Left ventricle myocardium inferior (tissue), 1 donor: Measurements from ENCODE around the gene SLC39A7. TPM values are rescaled to one million over a fixed set of nuclear protein-coding genes. Genes with fewer than 3 reads are reported as not detected.

Experiments
- DNase-seq: peaks from one replicate; pipeline ENCODE4 v3.0.0-alpha.2; 2020
- H3K27ac ChIP-seq: fragments of 200-600 bp; replicated peaks from 2 replicates; pipeline ENCODE4 v1.8.0; 2021
- H3K27me3 ChIP-seq: fragments of 200-600 bp; 2 replicates; pipeline ENCODE4 v1.8.0; 2021; ENCODE audit warnings: low read depth
- H3K36me3 ChIP-seq: fragments of 200-600 bp; 2 replicates; pipeline ENCODE4 v1.8.0; 2021
- H3K4me1 ChIP-seq: fragments of 200-600 bp; 2 replicates; pipeline ENCODE4 v1.8.0; 2021
- H3K4me3 ChIP-seq: fragments of 200-600 bp; 2 replicates; pipeline ENCODE4 v1.8.0; 2021; ENCODE audit warnings: mild to moderate bottlenecking, moderate library complexity
- H3K9me3 ChIP-seq: fragments of 200-600 bp; replicated peaks from 2 replicates; pipeline ENCODE4 v1.8.0; 2021
- CTCF ChIP-seq: fragments of 200-600 bp; IDR thresholded peaks from 2 replicates; pipeline ENCODE4 v1.8.0; 2021; ENCODE audit warnings: antibody characterized with exemption, mild to moderate bottlenecking, borderline replicate concordance
- intact Hi-C: fragments of 100-400 bp; cut with micrococcal nuclease; formaldehyde crosslinking; loops from one replicate; pipeline ENCODE4 v1.11.0; 2022
- total RNA-seq: library from RNA; stranded (reverse); fragmentation: NEBNext Ultra II Directional; extraction: Animal tissue kit (Norgen Biotek cat#: 25700); gene quantifications from one replicate; pipeline ENCODE4 v1.2.1, GENCODE V29; 2021
- donor health status: DM: no; HTN: yes; CAD: no; lungs with severe emphysema.

Gene SLC39A7
- total RNA-seq, 1 donor from 2014 or later, result 50.5 TPM

GRCh38 chr6:33174784-33175183, 25.9 kb upstream of the SLC39A7 start:
- no peaks in the 10 kb centered on the region for H3K36me3 ChIP-seq
- H3K4me3 ChIP-seq, result no peak overlapping the region
- no peaks in the 10 kb centered on the region for H3K9me3 ChIP-seq
- intact Hi-C loops, result no loop called here
- no peak for TF ChIP-seq CTCF
- H3K27ac ChIP-seq, result no peak overlapping the region
- no peaks in the 10 kb centered on the region for H3K27me3 ChIP-seq
- DNase-seq, result no peak
- H3K4me1 ChIP-seq, result no peaks in the 10 kb centered on the region

- no peak for DNase-seq
- Histone ChIP-seq H3K27ac (no peak overlapping the region), H3K27me3 (no peaks in the 10 kb centered on the region), H3K4me3 (no peak overlapping the region), H3K9me3 (no peaks in the 10 kb centered on the region), H3K36me3 (no peaks in the 10 kb centered on the region), H3K4me1 (no peaks in the 10 kb centered on the region)
- intact Hi-C loops, result no loop called here
- no peak for TF ChIP-seq CTCF
Observed at GRCh38 chr6:33175436-33176069, 25.1 kb upstream of the SLC39A7 start.

- intact Hi-C loops, result no loop called here
- Histone ChIP-seq H3K9me3 (no peaks in the 10 kb centered on the region), H3K27ac (no peak overlapping the region), H3K4me3 (no peak overlapping the region), H3K27me3 (no peaks in the 10 kb centered on the region), H3K4me1 (no peaks in the 10 kb centered on the region), H3K36me3 (no peaks in the 10 kb centered on the region)
- TF ChIP-seq CTCF, result no peak
- DNase-seq, result no peak
Observed at GRCh38 chr6:33176906-33177305, 23.8 kb upstream of the SLC39A7 start.

GRCh38 chr6:33177552-33178446, 22.9 kb upstream of the SLC39A7 start:
- DNase-seq, result no peak
- no peaks in the 10 kb centered on the region for H3K4me1 ChIP-seq
- no peak for TF ChIP-seq CTCF
- intact Hi-C loops, result no loop called here
- H3K4me3 ChIP-seq, result no peak overlapping the region
- H3K9me3 ChIP-seq, result no peaks in the 10 kb centered on the region
- H3K27me3 ChIP-seq, result no peaks in the 10 kb centered on the region
- H3K36me3 ChIP-seq, result no peaks in the 10 kb centered on the region
- H3K27ac ChIP-seq, result no peak overlapping the region

- Histone ChIP-seq H3K27me3 (no peaks in the 10 kb centered on the region), H3K36me3 (no peaks in the 10 kb centered on the region), H3K4me1 (peaks cover 9% of the 10 kb centered on the region), H3K4me3 (no peak overlapping the region), H3K9me3 (no peaks in the 10 kb centered on the region), H3K27ac (no peak overlapping the region)
- TF ChIP-seq CTCF, result no peak
- intact Hi-C loops, result no loop called here
- DNase-seq, result no peak
Observed at GRCh38 chr6:33178755-33179475, 21.8 kb upstream of the SLC39A7 start.
